OCI-LY1 (cell line): ENCODE results near the gene TPP1.

Experiments
- H2AFZ ChIP-seq: fragments of 200-600 bp; sonication (generic), shearing (Covaris generic); 2 replicates; pipeline ENCODE4 v1.6.0; 2014; ENCODE audit warnings: antibody characterized with exemption, mild to moderate bottlenecking, low read length
- H3F3A ChIP-seq: fragments of 200-600 bp; sonication (generic), shearing (Covaris generic); 2 replicates; pipeline ENCODE4 v1.6.0; 2014; ENCODE audit warnings: mild to moderate bottlenecking, antibody characterized with exemption, low read length, moderate library complexity; ENCODE audit not compliant: insufficient read depth
- H3K27ac ChIP-seq: fragments of 200-600 bp; sonication (generic); 2 replicates; pipeline ENCODE4 v1.5.1; 2014; ENCODE audit warnings: low read length, mixed run types, mild to moderate bottlenecking, low read depth; ENCODE audit not compliant: poor library complexity, severe bottlenecking
- H3K27me3 ChIP-seq: fragments of 200-600 bp; sonication (generic); 2 replicates; pipeline ENCODE4 v1.6.0; 2014; ENCODE audit warnings: antibody characterized with exemption, mild to moderate bottlenecking, low read length, moderate library complexity; ENCODE audit not compliant: insufficient read depth
- H3K36me3 ChIP-seq: fragments of 200-600 bp; sonication (generic); 2 replicates; pipeline ENCODE4 v1.6.1; 2014; ENCODE audit warnings: mild to moderate bottlenecking, antibody characterized with exemption, low read length, moderate library complexity, mixed read lengths; ENCODE audit not compliant: insufficient read depth
- H3K4me1 ChIP-seq: fragments of 200-600 bp; sonication (generic); 2 replicates; pipeline ENCODE4 v1.5.1; 2014; ENCODE audit warnings: mild to moderate bottlenecking, low read length, moderate library complexity; ENCODE audit not compliant: insufficient read depth, severe bottlenecking
- H3K4me2 ChIP-seq: fragments of 200-600 bp; sonication (generic), shearing (Covaris generic); 2 replicates; pipeline ENCODE4 v1.6.1; 2014; ENCODE audit warnings: low read length
- H3K4me3 ChIP-seq: fragments of 200-600 bp; sonication (generic); 2 replicates; pipeline ENCODE4 v1.5.1; 2014; ENCODE audit warnings: low read length, low read depth, mild to moderate bottlenecking, mixed read lengths; ENCODE audit not compliant: poor library complexity, severe bottlenecking
- H3K79me2 ChIP-seq: fragments of 200-600 bp; shearing (Covaris generic); 2 replicates; pipeline ENCODE4 v1.6.1; 2016; ENCODE audit warnings: mixed run types, low read length, mixed read lengths; ENCODE audit not compliant: insufficient read depth
- H3K9ac ChIP-seq: fragments of 200-600 bp; sonication (generic), shearing (Covaris generic); 2 replicates; pipeline ENCODE4 v1.6.1; 2014; ENCODE audit warnings: mild to moderate bottlenecking, low read length, mixed read lengths
- H3K9me2 ChIP-seq: fragments of 200-600 bp; sonication (generic), shearing (Covaris generic); 2 replicates; pipeline ENCODE4 v1.6.1; 2014; ENCODE audit warnings: low read depth, mild to moderate bottlenecking, low read length, mixed read lengths
- H3K9me3 ChIP-seq: fragments of 200-600 bp; shearing (Covaris generic); 2 replicates; pipeline ENCODE4 v1.6.1; 2014; ENCODE audit warnings: low read length, mixed read lengths
- H4K20me1 ChIP-seq: fragments of 200-600 bp; sonication (generic), shearing (Covaris generic); 2 replicates; pipeline ENCODE4 v1.6.0; 2016; ENCODE audit warnings: mild to moderate bottlenecking, low read length; ENCODE audit not compliant: insufficient read depth
- CTCF ChIP-seq: fragments of 200-600 bp; sonication (generic), shearing (Covaris generic); IDR thresholded peaks from 2 replicates; pipeline ENCODE4 v1.5.1; 2017; ENCODE audit warnings: mild to moderate bottlenecking, antibody characterized with exemption, low read length, moderate library complexity, mixed read lengths
- EZH2 ChIP-seq: fragments of 200-600 bp; sonication (generic), shearing (Covaris generic); IDR thresholded peaks from 2 replicates; pipeline ENCODE4 v1.8.0; 2017; ENCODE audit warnings: borderline replicate concordance, mixed run types, mild to moderate bottlenecking, antibody characterized with exemption, low read length, moderate library complexity, mixed read lengths

Gene TPP1

DNA sequence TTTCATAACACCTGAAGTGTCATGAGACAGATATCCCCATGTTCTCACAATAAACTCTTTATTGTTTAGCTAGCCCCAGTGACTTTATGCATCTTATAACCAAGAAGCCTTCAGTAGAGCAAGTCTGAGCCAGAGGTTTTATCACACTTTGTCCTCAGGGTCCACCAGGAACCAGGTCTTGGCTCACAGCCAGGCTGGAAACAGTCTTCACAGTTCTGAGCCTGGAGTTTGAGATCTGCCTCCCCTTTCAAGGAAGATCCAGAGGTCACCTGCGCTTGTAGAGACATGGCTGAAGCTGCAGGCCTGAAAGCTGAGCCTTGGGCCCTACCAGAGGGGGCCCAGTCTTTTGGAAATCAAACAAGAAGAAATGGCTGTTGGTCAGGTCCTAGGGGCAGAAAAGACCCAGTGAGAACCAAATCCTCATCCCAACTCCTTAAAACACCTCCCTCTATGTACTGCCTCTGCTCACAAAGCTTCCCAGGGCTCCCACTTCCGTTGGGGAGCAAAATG, 19.3 kb downstream of the TPP1 start:
- TF ChIP-seq EZH2 (no peak), CTCF (no peak)
- no peak overlapping the region for H3K9ac ChIP-seq
- no peaks in the 10 kb centered on the region for H3K9me2 ChIP-seq
- H3K27me3 ChIP-seq, result no peaks in the 10 kb centered on the region
- no peak overlapping the region for H3K4me2 ChIP-seq
- no peaks in the 10 kb centered on the region for H4K20me1 ChIP-seq
- H2AFZ ChIP-seq, result no peak overlapping the region
- no peaks in the 10 kb centered on the region for H3K9me3 ChIP-seq
- peaks cover 67% of the 10 kb centered on the region for H3K36me3 ChIP-seq
- no peak overlapping the region for H3K4me3 ChIP-seq
- H3K4me1 ChIP-seq, result peaks cover 21% of the 10 kb centered on the region
- H3K79me2 ChIP-seq, result peaks cover 19% of the 10 kb centered on the region
- no peak overlapping the region for H3K27ac ChIP-seq
- no peaks in the 10 kb centered on the region for H3F3A ChIP-seq

GRCh38 chr11:6599449-6599848, 19.8 kb downstream of the TPP1 start:
- TF ChIP-seq CTCF (no peak), EZH2 (no peak)
- Histone ChIP-seq H3K79me2 (peaks cover 19% of the 10 kb centered on the region), H3K27ac (no peak overlapping the region), H3K27me3 (no peaks in the 10 kb centered on the region), H4K20me1 (no peaks in the 10 kb centered on the region), H3K4me2 (no peak overlapping the region), H2AFZ (no peak overlapping the region), H3K4me3 (no peak overlapping the region), H3K4me1 (peaks cover 16% of the 10 kb centered on the region), H3K36me3 (peaks cover 70% of the 10 kb centered on the region), H3K9me2 (no peaks in the 10 kb centered on the region), H3F3A (no peaks in the 10 kb centered on the region), H3K9me3 (no peaks in the 10 kb centered on the region), H3K9ac (no peak overlapping the region)

GRCh38 chr11:6598555-6598954, 20.7 kb downstream of the TPP1 start:
- no peak overlapping the region for H3K4me3 ChIP-seq
- no peak overlapping the region for H3K4me2 ChIP-seq
- peaks cover 79% of the 10 kb centered on the region for H3K36me3 ChIP-seq
- H3K27me3 ChIP-seq, result no peaks in the 10 kb centered on the region
- H3F3A ChIP-seq, result no peaks in the 10 kb centered on the region
- H3K9me2 ChIP-seq, result no peaks in the 10 kb centered on the region
- H3K27ac ChIP-seq, result no peak overlapping the region
- H4K20me1 ChIP-seq, result no peaks in the 10 kb centered on the region
- H3K4me1 ChIP-seq, result peaks cover 13% of the 10 kb centered on the region
- no peak overlapping the region for H2AFZ ChIP-seq
- H3K79me2 ChIP-seq, result peaks cover 19% of the 10 kb centered on the region
- H3K9me3 ChIP-seq, result no peaks in the 10 kb centered on the region
- H3K9ac ChIP-seq, result no peak overlapping the region
- TF ChIP-seq CTCF (no peak), EZH2 (no peak)
